HG03354 (cell line): Measurements from ENCODE around the gene HJURP.

Source experiments
- ATAC-seq: cut with Tn5 transposase; IDR thresholded peaks from one replicate; pipeline ENCODE4 v1.9.1; 2021; ENCODE audit warnings: mild to moderate bottlenecking; ENCODE audit not compliant: unreplicated experiment, poor library complexity, severe bottlenecking

The HJURP gene

DNA sequence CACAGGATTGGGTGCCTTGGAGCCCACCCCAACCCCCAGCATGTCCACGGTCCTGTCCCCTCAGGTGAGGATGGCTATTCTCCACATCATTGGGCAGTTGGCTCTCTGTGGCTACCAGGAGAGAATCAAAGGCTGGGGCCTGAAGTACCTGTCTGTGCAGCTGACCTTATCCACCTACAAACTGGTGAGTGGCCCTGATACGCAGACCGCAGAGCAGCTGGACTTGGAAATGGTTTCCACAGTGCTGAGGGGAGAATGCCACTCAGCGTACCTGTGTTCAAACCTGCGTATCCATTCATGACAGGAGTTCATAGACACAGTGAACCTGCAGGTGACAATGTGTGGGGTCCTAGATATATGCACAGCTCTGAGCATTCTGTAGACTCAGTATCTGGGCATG is 54.6 kb downstream of the HJURP start:
- no peak for ATAC-seq

DNA sequence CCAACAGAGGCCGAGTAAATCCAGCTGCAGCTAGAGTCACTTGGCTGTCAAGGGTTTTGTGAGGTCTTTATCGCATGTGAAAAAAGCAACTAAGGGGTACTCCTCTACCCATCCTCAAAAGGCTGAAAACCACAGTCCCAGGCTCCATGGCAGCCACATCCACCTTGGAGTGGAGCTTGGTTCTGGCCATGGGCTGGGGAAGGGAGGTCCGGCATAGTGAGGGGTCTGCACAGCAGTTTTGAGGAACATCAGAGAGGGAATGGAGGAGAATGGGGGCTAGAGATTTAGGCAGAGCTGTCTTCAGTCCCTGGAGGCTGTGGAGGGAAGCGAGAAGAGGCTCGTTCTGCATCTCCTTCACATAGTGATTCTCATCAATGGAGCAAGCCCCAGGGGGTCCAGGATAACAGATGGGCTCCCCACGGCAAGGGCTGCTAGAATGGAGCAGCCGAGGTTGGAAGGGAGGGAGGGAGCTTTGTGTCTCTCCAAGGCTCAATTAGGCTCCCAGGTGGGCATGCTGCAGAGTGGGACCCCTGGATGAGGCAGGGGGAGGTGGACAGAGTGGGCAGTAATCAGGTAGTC is 55.2 kb downstream of the HJURP start:
- ATAC-seq = no peak

DNA sequence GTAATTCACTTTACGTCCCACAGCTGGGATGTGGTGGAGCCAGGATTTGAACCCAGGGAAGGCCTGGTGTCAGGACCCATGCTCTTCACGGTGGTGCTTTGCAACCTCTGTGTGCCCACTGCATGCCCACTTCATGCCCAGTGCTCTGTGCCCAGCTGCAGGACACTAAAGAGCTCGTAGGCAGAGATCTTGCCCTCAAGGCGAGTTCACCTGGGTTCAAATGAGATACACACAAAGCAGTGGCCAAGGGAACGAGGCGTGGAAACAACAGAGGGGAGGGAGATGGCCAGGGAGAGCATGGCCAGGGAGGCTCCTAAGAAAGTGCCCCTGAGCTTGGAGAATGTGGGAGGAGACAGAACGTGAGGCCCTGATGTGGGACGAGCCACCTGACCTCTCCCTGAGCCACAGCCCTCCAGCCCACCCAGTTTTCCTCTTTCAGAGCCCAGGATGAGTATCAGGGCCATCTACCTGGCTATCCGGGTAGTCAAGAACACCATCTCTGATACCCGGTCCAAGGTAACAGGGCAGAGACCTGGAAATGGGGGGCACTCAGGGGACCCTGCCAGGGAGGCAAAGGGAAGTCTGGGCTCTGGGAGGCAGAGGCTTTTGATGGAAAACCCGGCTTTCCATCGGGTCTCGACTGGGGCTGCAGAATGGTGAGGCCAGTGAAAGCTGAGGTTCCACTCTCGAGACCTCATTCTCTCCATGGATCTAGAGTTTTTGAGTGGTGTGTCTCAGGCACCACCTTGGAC is 55.8 kb downstream of the HJURP start:
- no peak for ATAC-seq

GRCh38 chr2:233796254-233796653 is 58.1 kb downstream of the HJURP start:
- ATAC-seq = no peak

GRCh38 chr2:233795735-233796171 is 58.6 kb downstream of the HJURP start:
- no peak for ATAC-seq

- no peak for ATAC-seq
These were observed 60.1 kb downstream of the HJURP start for GRCh38 chr2:233794128-233794658.

GRCh38 chr2:233793465-233794127 is 60.7 kb downstream of the HJURP start:
- ATAC-seq = no peak

DNA sequence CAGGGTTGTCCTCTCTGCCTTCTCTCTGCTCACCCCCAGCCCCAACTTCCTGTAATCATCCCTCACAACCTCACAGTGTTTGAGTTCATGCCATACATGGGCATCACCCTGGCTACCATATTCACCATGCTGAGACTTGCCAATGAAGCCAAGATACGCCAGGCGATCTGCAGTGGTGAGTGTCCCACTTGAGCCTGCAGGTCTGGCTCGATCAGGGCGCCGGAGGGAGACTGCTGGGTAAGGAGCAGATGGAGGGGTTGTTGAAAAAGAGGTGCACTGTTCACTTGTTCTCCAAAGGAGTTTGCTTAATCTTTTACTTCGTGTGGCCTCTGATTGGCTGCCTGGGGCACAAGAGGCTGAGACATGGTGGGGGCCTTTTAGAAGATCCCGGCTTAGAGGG is 61.6 kb downstream of the HJURP start:
- ATAC-seq = no peak

DNA sequence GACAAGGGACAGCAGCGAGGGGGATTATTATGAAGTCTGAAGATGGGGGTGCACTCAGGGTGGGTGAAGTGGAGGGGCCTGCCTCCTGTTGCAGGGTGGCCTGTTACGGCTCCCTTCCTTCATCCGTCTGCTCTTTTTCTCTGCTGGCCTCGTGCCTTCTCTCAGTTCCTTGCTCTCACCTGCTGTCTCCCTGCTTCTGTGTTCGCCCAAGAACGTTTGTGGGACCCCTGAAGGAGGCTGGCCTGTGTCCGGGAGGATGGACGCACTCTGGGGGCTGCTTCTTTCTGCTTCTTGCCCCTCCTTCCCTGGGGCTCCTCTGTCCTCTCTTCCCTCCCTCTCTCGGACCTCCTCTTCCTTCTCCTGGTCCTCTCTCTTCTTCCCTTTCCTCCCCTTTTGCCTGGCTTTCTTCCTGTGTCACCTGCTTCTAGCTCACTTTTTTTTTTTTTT is 62.4 kb downstream of the HJURP start:
- ATAC-seq = no peak

GRCh38 chr2:233791151-233791882 is 63.0 kb downstream of the HJURP start:
- ATAC-seq = no peak

DNA sequence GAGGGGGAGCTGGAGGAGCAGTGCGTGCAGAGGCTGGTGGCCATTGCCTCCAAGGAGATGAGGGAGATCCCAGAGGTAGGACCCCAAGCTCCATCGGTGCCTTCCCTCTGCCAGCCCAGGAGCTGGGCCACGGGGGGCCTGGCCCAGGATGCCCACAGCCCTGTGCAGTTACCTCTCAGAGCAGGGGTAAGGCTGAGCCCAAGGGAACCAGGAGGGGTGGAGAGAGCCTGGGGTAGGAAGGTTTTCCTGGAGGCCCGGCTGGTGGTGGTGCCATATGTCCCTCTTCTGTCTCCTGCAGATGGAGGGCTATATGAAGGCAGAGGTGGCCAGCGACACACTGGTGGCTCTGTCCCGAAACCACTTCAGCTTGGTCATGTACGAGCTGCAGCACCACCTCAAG is 64.8 kb downstream of the HJURP start:
- ATAC-seq = no peak
